Heart right ventricle (tissue), 12 donors: ENCODE data around the gene DMGDH. TPM values are rescaled to one million over a fixed set of nuclear protein-coding genes. Genes with fewer than 3 reads are reported as not detected.

Experiments used
- polyA plus RNA-seq, 2 donors: library from polyadenylated mRNA; stranded (reverse); fragments of 200-250 nt; gene quantifications; one replicate each; pipeline ENCODE4 v1.2.3, GENCODE V29; 2013
- total RNA-seq, 10 donors: library from RNA; stranded (reverse); fragmentation: NEBNext Ultra II Directional in 3 of 10; extraction: Animal tissue kit (Norgen Biotek cat#: 25700) in 3 of 10; gene quantifications; one replicate each; pipeline versions ENCODE4 v1.2.1 to v1.2.4, GENCODE V29; 2021 to 2023
- donor health status: ischemic (EF 13 %, LVEDD 7.1; RV severe dilation, severe dysfunction).
- donor health status: healthy with polysubstance abuse.
- donor health status: DM: no; HTN: yes; CAD: no.
- donor health status: DM: no; HTN: no; CAD: no.
- donor health status: ischemic (EF 25% LVEDD 6.9; RV normal size, moderate dysfunction).
- donor health status: ischemic (EF 25% LVEDD 5.7; RV mildly dilated, moderate dysfunction).
- donor health status: healthy.
- donor health status: nonischemic (EF 11% LVEDD 7.7; RV severe dilation, severe dysfunction).
- donor health status: DM: yes; HTN: yes; CAD: no.
- donor health status: PGD.
- donor health status: ischemic (EF 29% LVEDD 5.4; RV normal size, mild dysfunction).
- donor health status: nonischemic (EF 23%, LVEDD 6.1; RV moderate dilation, normal function).

Gene DMGDH
- total and polyA plus RNA-seq, 12 donors, result 0.17 to 3.4 (median 1.9) TPM

Other genes starting within 250 kb of the DMGDH start
- 10 to 100 TPM; 10.1 to 21.4 (median 14.8) TPM for gene ARSB, start 84.4 kb downstream of the DMGDH start, total RNA-seq
- 1 to 10 TPM; 1.7 to 3.5 TPM for gene ARSB, start 84.4 kb downstream of the DMGDH start, polyA plus RNA-seq
- gene BHMT2, start 93 bp upstream of the DMGDH start, total RNA-seq, result 10 to 100 TPM in 3 of 10 donors, 1 to 10 TPM in 7; 2.8 to 19.6 (median 8.4) TPM
- 1 to 10 TPM; 1.2 to 7.7 TPM for gene BHMT2, start 93 bp upstream of the DMGDH start, polyA plus RNA-seq
- not detected for gene BHMT, start 42.1 kb upstream of the DMGDH start, total RNA-seq
- gene BHMT, start 42.1 kb upstream of the DMGDH start, polyA plus RNA-seq, result under 1 TPM; 0.03 to 0.15 TPM
- gene JMY, start 166.5 kb upstream of the DMGDH start, total RNA-seq, result 10 to 100 TPM in 8 of 10 donors, 1 to 10 TPM in 2; 7.2 to 18.1 (median 14.1) TPM
- gene JMY, start 166.5 kb upstream of the DMGDH start, polyA plus RNA-seq, result 1 to 10 TPM; 1.4 to 4.9 TPM